Neuronal stem cell (in vitro differentiated cells): ENCODE measurements around the gene KIF1C.

Experiments used
- DNase-seq: peaks from one replicate; pipeline ENCODE4 v3.0.0-alpha.2; 2013; ENCODE audit warnings: low spot score
- H2AFZ ChIP-seq: one replicate; pipeline ENCODE4 v1.6.1; 2013; ENCODE audit warnings: mild to moderate bottlenecking, low read length, inconsistent platforms
- H2AK5ac ChIP-seq: 2 replicates; pipeline ENCODE4 v1.6.1; 2013; ENCODE audit warnings: low read depth, mild to moderate bottlenecking, inconsistent platforms, low read length, moderate library complexity, mixed read lengths
- H2BK120ac ChIP-seq: 2 replicates; pipeline ENCODE4 v1.6.1; 2013; ENCODE audit warnings: low read depth, mild to moderate bottlenecking, inconsistent platforms, low read length, moderate library complexity, mixed read lengths
- H2BK12ac ChIP-seq: one replicate; pipeline ENCODE4 v1.6.1; 2013; ENCODE audit warnings: low read length, inconsistent platforms
- H2BK15ac ChIP-seq: 2 replicates; pipeline ENCODE4 v1.6.1; 2013; ENCODE audit warnings: mild to moderate bottlenecking, low read length, inconsistent platforms, mixed read lengths
- H2BK5ac ChIP-seq: one replicate; pipeline ENCODE4 v1.6.1; 2013; ENCODE audit warnings: inconsistent platforms, mild to moderate bottlenecking, low read length, moderate library complexity
- H3K14ac ChIP-seq: one replicate; pipeline ENCODE4 v1.6.1; 2013; ENCODE audit warnings: low read length, inconsistent platforms
- H3K18ac ChIP-seq: 2 replicates; pipeline ENCODE4 v1.6.1; 2013; ENCODE audit warnings: low read length, inconsistent platforms
- H3K23ac ChIP-seq: 2 replicates; pipeline ENCODE4 v1.6.1; 2013; ENCODE audit warnings: low read depth, mild to moderate bottlenecking, mixed read lengths, low read length, inconsistent platforms; ENCODE audit not compliant: poor library complexity
- H3K27ac ChIP-seq: replicated peaks from 3 replicates; pipeline ENCODE4 v1.5.1; 2013; ENCODE audit warnings: low read length, inconsistent platforms
- H3K27me3 ChIP-seq, 3 experiments: 2 replicates each; pipeline ENCODE4 v1.6.1; 2013; ENCODE audit warnings: low read length in 3 of 3, mild to moderate bottlenecking in 2 of 3, inconsistent platforms in 1 of 3, low read depth in 1 of 3, mixed read lengths in 1 of 3, moderate library complexity in 1 of 3; ENCODE audit not compliant: control insufficient read depth in 3 of 3, insufficient read depth in 3 of 3
- H3K36me3 ChIP-seq, 2 donors: replicated peaks in 1 of 2; 2 replicates each; pipeline ENCODE4 v1.6.1; 2013; ENCODE audit warnings: low read length in 2 of 2; ENCODE audit not compliant: control insufficient read depth in 2 of 2, insufficient read depth in 2 of 2
- H3K4ac ChIP-seq: 2 replicates; pipeline ENCODE4 v1.6.1; 2013; ENCODE audit warnings: inconsistent platforms, mild to moderate bottlenecking, low read length, moderate library complexity
- H3K4me1 ChIP-seq, 2 donors: 1 replicate in 1 of 2; 2 replicates in 1 of 2; pipeline ENCODE4 v1.6.1; 2013; ENCODE audit warnings: low read length in 2 of 2, low read depth in 1 of 2; ENCODE audit not compliant: control insufficient read depth in 2 of 2, insufficient read depth in 1 of 2
- H3K4me2 ChIP-seq: one replicate; pipeline ENCODE4 v1.6.1; 2013; ENCODE audit warnings: mild to moderate bottlenecking, low read length, inconsistent platforms; ENCODE audit not compliant: insufficient read depth, poor library complexity, severe bottlenecking
- H3K4me3 ChIP-seq, 2 donors: 2 replicates each; pipeline ENCODE4 v1.5.1; 2013; ENCODE audit warnings: low read length in 2 of 2, mild to moderate bottlenecking in 2 of 2, inconsistent platforms in 1 of 2, moderate library complexity in 1 of 2
- H3K79me1 ChIP-seq: one replicate; pipeline ENCODE4 v1.6.1; 2013; ENCODE audit warnings: low read depth, mild to moderate bottlenecking, inconsistent platforms, low read length, moderate library complexity
- H3K9ac ChIP-seq: one replicate; pipeline ENCODE4 v1.6.1; 2013; ENCODE audit warnings: mild to moderate bottlenecking, low read depth, low read length, inconsistent platforms; ENCODE audit not compliant: poor library complexity
- H3K9me3 ChIP-seq, 2 donors: replicated peaks in 1 of 2; 2 replicates each; pipeline versions ENCODE3 to v1.6.1; 2013; ENCODE audit warnings: low read length in 2 of 2, mild to moderate bottlenecking in 2 of 2, inconsistent platforms in 1 of 2, low read depth in 1 of 2, mixed read lengths in 1 of 2, moderate library complexity in 1 of 2; ENCODE audit not compliant: control insufficient read depth in 2 of 2, insufficient read depth in 1 of 2
- H4K8ac ChIP-seq: one replicate; pipeline ENCODE4 v1.6.1; 2013; ENCODE audit warnings: low read depth, mild to moderate bottlenecking, inconsistent platforms, low read length, moderate library complexity
- H4K91ac ChIP-seq: one replicate; pipeline ENCODE4 v1.6.1; 2013; ENCODE audit warnings: low read length, low read depth, mild to moderate bottlenecking, inconsistent platforms; ENCODE audit not compliant: poor library complexity
- WGBS, 2 donors: extraction: QIAGEN DNeasy Blood & Tissue Kit; methylation state at CpG; one replicate each; pipeline ENCODE4 v1.1.7; 2013; ENCODE audit warnings: missing lambda C conversion rate in 2 of 2, mixed read lengths in 1 of 2; ENCODE audit not compliant: insufficient read length in 2 of 2, insufficient replicate concordance in 1 of 2; ENCODE audit errors: extremely low coverage in 2 of 2; 5-methylcytosine and 5-hydroxymethylcytosine counted together

The KIF1C gene

GRCh38 chr17:5023588-5024147, 25.9 kb downstream of the KIF1C start:
- Histone ChIP-seq H3K14ac (no peak overlapping the region), H2BK12ac (no peak overlapping the region), H3K9me3 (no peaks in the 10 kb centered on the region), H2BK5ac (no peak overlapping the region), H2AK5ac (no peak overlapping the region), H3K27me3 (no peaks in the 10 kb centered on the region), H3K27ac (no peak overlapping the region), H3K4me2 (no peak overlapping the region), H2BK120ac (no peak overlapping the region), H3K36me3 (peaks cover 30 to 53% of the 10 kb centered on the region in 2 donors), H3K4me3 (no peak overlapping the region), H3K4ac (no peak overlapping the region), H4K91ac (no peak overlapping the region), H3K23ac (peak overlapping the region; percentile 65), H3K79me1 (peaks cover 4% of the 10 kb centered on the region), H3K18ac (no peak overlapping the region), H3K4me1 (no peaks in the 10 kb centered on the region), H4K8ac (no peak overlapping the region), H2BK15ac (no peak overlapping the region), H3K9ac (no peak overlapping the region), H2AFZ (no peak overlapping the region)
- DNase-seq: no peak
- no CpG with 5 or more reads among the region's 29 CpGs for WGBS, 2 donors

GRCh38 chr17:5024604-5025003, 26.9 kb downstream of the KIF1C start:
- no peak overlapping the region for H3K4ac ChIP-seq
- no peak overlapping the region for H2BK15ac ChIP-seq
- H2BK5ac ChIP-seq: no peak overlapping the region
- H3K4me3 ChIP-seq: no peak overlapping the region
- DNase-seq: no peak
- no peak overlapping the region for H3K9ac ChIP-seq
- H3K23ac ChIP-seq: no peak overlapping the region
- no peak overlapping the region for H3K4me2 ChIP-seq
- peaks cover 4% of the 10 kb centered on the region for H3K79me1 ChIP-seq
- no peak overlapping the region for H4K8ac ChIP-seq
- peaks cover 0 to 5% (median 0%) of the 10 kb centered on the region in 3 experiments for H3K27me3 ChIP-seq
- H3K14ac ChIP-seq: no peak overlapping the region
- no peaks in the 10 kb centered on the region for H3K4me1 ChIP-seq
- WGBS, 2 donors: no CpG with 5 or more reads among the region's 4 CpGs
- H3K9me3 ChIP-seq: no peaks in the 10 kb centered on the region
- no peak overlapping the region for H3K27ac ChIP-seq
- no peak overlapping the region for H2AFZ ChIP-seq
- no peak overlapping the region for H2AK5ac ChIP-seq
- no peak overlapping the region for H4K91ac ChIP-seq
- peaks cover 28 to 44% of the 10 kb centered on the region in 2 donors for H3K36me3 ChIP-seq
- H2BK12ac ChIP-seq: no peak overlapping the region
- no peak overlapping the region for H2BK120ac ChIP-seq
- H3K18ac ChIP-seq: no peak overlapping the region

- Histone ChIP-seq H3K9ac (no peak overlapping the region), H3K27me3 (peaks cover 0 to 14% (median 0%) of the 10 kb centered on the region in 3 experiments), H2AK5ac (no peak overlapping the region), H4K91ac (no peak overlapping the region), H3K4me1 (no peaks in the 10 kb centered on the region), H2BK12ac (no peak overlapping the region), H3K27ac (no peak overlapping the region), H2BK5ac (no peak overlapping the region), H3K14ac (no peak overlapping the region), H4K8ac (no peak overlapping the region), H3K36me3 (peaks cover 7 to 19% of the 10 kb centered on the region in 2 donors), H3K4me3 (no peak overlapping the region), H2BK15ac (no peak overlapping the region), H3K18ac (no peak overlapping the region), H2AFZ (no peak overlapping the region), H3K4me2 (no peak overlapping the region), H3K4ac (no peak overlapping the region), H3K79me1 (peaks cover 2% of the 10 kb centered on the region), H3K23ac (no peak overlapping the region), H3K9me3 (no peaks in the 10 kb centered on the region), H2BK120ac (no peak overlapping the region)
- no peak for DNase-seq
- WGBS, 2 donors: no CpG with 5 or more reads among the region's 6 CpGs
Measured at GRCh38 chr17:5027299-5027698, 29.5 kb downstream of the KIF1C start.

- H3K9ac ChIP-seq: no peak overlapping the region
- H4K91ac ChIP-seq: no peak overlapping the region
- no peaks in the 10 kb centered on the region for H3K9me3 ChIP-seq
- no peak overlapping the region for H3K4ac ChIP-seq
- H3K18ac ChIP-seq: no peak overlapping the region
- no peak overlapping the region for H3K27ac ChIP-seq
- H2BK120ac ChIP-seq: no peak overlapping the region
- H3K14ac ChIP-seq: no peak overlapping the region
- H4K8ac ChIP-seq: no peak overlapping the region
- no peak overlapping the region for H3K23ac ChIP-seq
- H3K27me3 ChIP-seq: peaks cover 0 to 18% (median 2%) of the 10 kb centered on the region in 3 experiments
- H3K4me2 ChIP-seq: no peak overlapping the region
- no peak overlapping the region for H2BK12ac ChIP-seq
- no peak overlapping the region for H2AK5ac ChIP-seq
- no peak for DNase-seq
- H2BK5ac ChIP-seq: no peak overlapping the region
- WGBS, 2 donors: no CpG with 5 or more reads among the region's 5 CpGs
- H2BK15ac ChIP-seq: no peak overlapping the region
- H3K4me1 ChIP-seq: no peaks in the 10 kb centered on the region
- H2AFZ ChIP-seq: no peak overlapping the region
- peaks cover 4 to 14% of the 10 kb centered on the region in 2 donors for H3K36me3 ChIP-seq
- peaks cover 4% of the 10 kb centered on the region for H3K79me1 ChIP-seq
- no peak overlapping the region for H3K4me3 ChIP-seq
Measured at GRCh38 chr17:5027916-5028315, 30.2 kb downstream of the KIF1C start.
